ENCODE data around the gene NAT10. TPM values are rescaled to one million over a fixed set of nuclear protein-coding genes. Genes with fewer than 3 reads are reported as not detected.

Gene NAT10
- total RNA-seq, 1 donor from 2014 or later = 11.3 TPM

- no peaks in the 10 kb centered on the region for H3K27me3 ChIP-seq
- no peak overlapping the region for H3K4me3 ChIP-seq
- DNase-seq (ENCODE audit: low spot score in 2 of 2) = no peak
- H3K36me3 ChIP-seq = peaks cover 22 to 34% of the 10 kb centered on the region in 2 donors
- H3K4me1 ChIP-seq = peaks cover 5 to 22% of the 10 kb centered on the region in 2 donors
- no peak for TF ChIP-seq CTCF (IDR thresholded peaks at IDR 0.05)
- no peaks in the 10 kb centered on the region for H3K9me3 ChIP-seq
- intact Hi-C loops (cut with DNase I) = no loop called here
- peak overlapping the region; percentile 43 to 50 for H3K27ac ChIP-seq
These were observed 51.7 kb downstream of the NAT10 start for GRCh38 chr11:34157163-34157562.

- no peaks in the 10 kb centered on the region for H3K27me3 ChIP-seq
- H3K9me3 ChIP-seq = no peaks in the 10 kb centered on the region
- intact Hi-C loops (cut with DNase I) = no loop called here
- no peak overlapping the region for H3K27ac ChIP-seq
- no peak for TF ChIP-seq CTCF (IDR thresholded peaks at IDR 0.05)
- H3K36me3 ChIP-seq = peaks cover 27 to 44% of the 10 kb centered on the region in 2 donors
- no peak overlapping the region for H3K4me3 ChIP-seq
- H3K4me1 ChIP-seq = peaks cover 5 to 22% of the 10 kb centered on the region in 2 donors
- DNase-seq (ENCODE audit: low spot score in 2 of 2) = no peak
These were observed 53.2 kb downstream of the NAT10 start for GRCh38 chr11:34158661-34159060.

- H3K4me1 ChIP-seq = peaks cover 5 to 11% of the 10 kb centered on the region in 2 donors
- no peaks in the 10 kb centered on the region for H3K27me3 ChIP-seq
- H3K27ac ChIP-seq = no peak overlapping the region
- no peak overlapping the region for H3K4me3 ChIP-seq
- H3K9me3 ChIP-seq = no peaks in the 10 kb centered on the region
- H3K36me3 ChIP-seq = peaks cover 27 to 46% of the 10 kb centered on the region in 2 donors
- TF ChIP-seq CTCF (IDR thresholded peaks at IDR 0.05) = no peak
- intact Hi-C loops (cut with DNase I) = no loop called here
- no peak for DNase-seq (ENCODE audit: low spot score in 2 of 2)
These were observed 54.8 kb downstream of the NAT10 start for GRCh38 chr11:34160049-34160721.

GRCh38 chr11:34160791-34161190 is 55.4 kb downstream of the NAT10 start:
- Histone ChIP-seq H3K36me3 (peaks cover 27 to 46% of the 10 kb centered on the region in 2 donors), H3K27me3 (no peaks in the 10 kb centered on the region), H3K9me3 (no peaks in the 10 kb centered on the region), H3K4me3 (no peak overlapping the region), H3K27ac (no peak overlapping the region), H3K4me1 (peaks cover 5% of the 10 kb centered on the region in 2 donors)
- no peak for TF ChIP-seq CTCF (IDR thresholded peaks at IDR 0.05)
- no peak for DNase-seq (ENCODE audit: low spot score in 2 of 2)
- intact Hi-C loops (cut with DNase I) = no loop called here

GRCh38 chr11:34161361-34161760 is 55.9 kb downstream of the NAT10 start:
- TF ChIP-seq CTCF (IDR thresholded peaks at IDR 0.05) = no peak
- H3K27me3 ChIP-seq = no peaks in the 10 kb centered on the region
- no peaks in the 10 kb centered on the region for H3K9me3 ChIP-seq
- H3K4me1 ChIP-seq = no peaks in the 10 kb centered on the region
- no peak overlapping the region for H3K27ac ChIP-seq
- H3K36me3 ChIP-seq = peaks cover 27 to 46% of the 10 kb centered on the region in 2 donors
- H3K4me3 ChIP-seq = no peak overlapping the region
- intact Hi-C loops (cut with DNase I) = no loop called here
- DNase-seq (ENCODE audit: low spot score in 2 of 2) = no peak
